Endothelial cell of umbilical vein (primary cell): Measurements from ENCODE around the gene RELN. TPM values are rescaled to one million over a fixed set of nuclear protein-coding genes. Genes with fewer than 3 reads are reported as not detected.

ENCODE experiments used
- BruUV-seq: library from RNA; stranded (reverse); fragments of 400-500 nt; replicated peaks from 2 replicates; lab custom pipeline; 2021; lab: Mats Ljungman, UMichigan
- CTCF ChIA-PET: fragments of 300-600, 350-600 bp; sonication (Branson Sonifier 250); formaldehyde crosslinking; loops from one replicate; lab custom pipeline; 2021; ENCODE audit warnings: antibody characterized with exemption, inconsistent platforms; lab: Charles Lee
- POLR2A ChIA-PET: fragments of 300-600, 350-600 bp; sonication (Branson Sonifier 250); formaldehyde crosslinking; loops from one replicate; lab custom pipeline; 2021; ENCODE audit warnings: antibody characterized with exemption, inconsistent platforms; lab: Charles Lee
- DNase-seq: peaks from one replicate; pipeline ENCODE4 v3.0.0-alpha.2; 2011; ENCODE audit warnings: low read depth, low spot score
- FAIRE-seq: peaks from 2 replicates; lab custom pipeline; 2011; peaks lifted over from hg19 to GRCh38; lab: Jason Lieb, UNC
- H2AFZ ChIP-seq: 2 replicates; pipeline ENCODE4 v1.6.0; 2012; ENCODE audit warnings: low read depth, low read length, control low read depth, inconsistent platforms
- H3K27ac ChIP-seq: 2 replicates; pipeline ENCODE4 v1.5.1; 2011; ENCODE audit warnings: low read depth, mild to moderate bottlenecking, control low read depth, low read length, moderate library complexity; ENCODE audit not compliant: insufficient read depth
- H3K27me3 ChIP-seq, 2 experiments: 2 replicates each; pipeline versions ENCODE4 v1.6.0 to v1.6.1; 2011; ENCODE audit warnings: low read length in 2 of 2, mixed read lengths in 1 of 2; ENCODE audit not compliant: control insufficient read depth in 2 of 2, insufficient read depth in 2 of 2
- H3K36me3 ChIP-seq, 2 experiments: 2 replicates in 1 of 2; 3 replicates in 1 of 2; pipeline ENCODE4 v1.5.1; 2011; ENCODE audit warnings: low read length in 2 of 2, mild to moderate bottlenecking in 1 of 2, moderate library complexity in 1 of 2; ENCODE audit not compliant: control insufficient read depth in 2 of 2, insufficient read depth in 2 of 2; ENCODE audit errors: extremely low read depth in 1 of 2
- H3K4me1 ChIP-seq: 3 replicates; pipeline ENCODE4 v1.5.1; 2011; ENCODE audit warnings: mild to moderate bottlenecking, low read length; ENCODE audit not compliant: control insufficient read depth, insufficient read depth; ENCODE audit errors: extremely low read depth
- H3K4me2 ChIP-seq: 2 replicates; pipeline ENCODE4 v1.6.1; 2011; ENCODE audit warnings: low read length, control low read depth, mixed read lengths; ENCODE audit not compliant: insufficient read depth
- H3K4me3 ChIP-seq, 3 experiments: fragments of 200-600 bp in 1 of 3; sonication (generic), shearing (Covaris generic) in 1 of 3; replicated peaks in 1 of 3; 2 replicates each; pipeline ENCODE4 v1.5.1; 2011 to 2016; ENCODE audit warnings: control low read depth in 3 of 3, low read length in 3 of 3, mild to moderate bottlenecking in 2 of 3, inconsistent platforms in 1 of 3, low read depth in 1 of 3, moderate library complexity in 1 of 3; ENCODE audit not compliant: insufficient read depth in 1 of 3
- H3K79me2 ChIP-seq: 2 replicates; pipeline ENCODE4 v1.6.0; 2012; ENCODE audit warnings: low read length, inconsistent platforms; ENCODE audit not compliant: control insufficient read depth, insufficient read depth
- H3K9ac ChIP-seq: replicated peaks from 2 replicates; pipeline ENCODE3; 2011; ENCODE audit warnings: low read length, control low read depth; ENCODE audit not compliant: insufficient read depth; ENCODE audit errors: extremely low read depth
- H3K9me1 ChIP-seq: replicated peaks from 3 replicates; pipeline ENCODE4 v1.6.0; 2011; ENCODE audit warnings: mild to moderate bottlenecking, low read length; ENCODE audit not compliant: control insufficient read depth, insufficient read depth; ENCODE audit errors: extremely low read depth
- H3K9me3 ChIP-seq: replicated peaks from 2 replicates; pipeline ENCODE4 v1.5.1; 2012; ENCODE audit warnings: low read length, inconsistent platforms; ENCODE audit not compliant: control insufficient read depth, insufficient read depth
- H4K20me1 ChIP-seq: replicated peaks from 2 replicates; pipeline ENCODE3; 2011; ENCODE audit warnings: mild to moderate bottlenecking, low read length; ENCODE audit not compliant: control insufficient read depth, insufficient read depth; ENCODE audit errors: extremely low read depth
- CTCF ChIP-seq, 2 donors: IDR thresholded peaks; 1 replicate in 1 of 2; 2 replicates in 1 of 2; pipeline ENCODE4 v1.5.1; 2011; ENCODE audit warnings: low read length in 2 of 2, mild to moderate bottlenecking in 2 of 2, moderate library complexity in 2 of 2, control low read depth in 1 of 2, inconsistent platforms in 1 of 2, low read depth in 1 of 2; ENCODE audit not compliant: insufficient read depth in 1 of 2; ENCODE audit errors: extremely low read depth in 1 of 2
- FOS ChIP-seq: IDR thresholded peaks from 2 replicates; pipeline ENCODE4 v1.6.1; 2011; ENCODE audit warnings: mild to moderate bottlenecking, low read length, moderate library complexity, borderline replicate concordance; ENCODE audit not compliant: insufficient read depth
- JUN ChIP-seq: IDR thresholded peaks from 2 replicates; pipeline ENCODE4 v1.6.1; 2011; ENCODE audit warnings: borderline replicate concordance, low read depth; ENCODE audit not compliant: insufficient read length, insufficient read depth
- MAX ChIP-seq: IDR thresholded peaks from 2 replicates; pipeline ENCODE4 v1.6.1; 2011; ENCODE audit not compliant: insufficient read depth, insufficient read length
- MYC ChIP-seq: IDR thresholded peaks from one replicate; pipeline ENCODE4 v1.6.1; 2011; ENCODE audit warnings: mild to moderate bottlenecking, low read depth, low read length
- POLR2AphosphoS5 ChIP-seq: IDR thresholded peaks from 2 replicates; pipeline ENCODE4 v1.6.1; 2012; ENCODE audit warnings: low read depth, mild to moderate bottlenecking, control low read depth, low read length, moderate library complexity; ENCODE audit not compliant: insufficient read depth
- dilution Hi-C: fragments of 300-500 bp; cut with MboI; formaldehyde crosslinking; loops from one replicate; pipeline ENCODE4 v1.15.0; 2019; ENCODE audit warnings: low sequenced_read_pairs; ENCODE audit not compliant: extremely low pct_ligation_motif_present
- intact Hi-C: fragments of 100-400 bp; cut with micrococcal nuclease; formaldehyde crosslinking; loops from one replicate; pipeline ENCODE4 v1.10.0; 2022
- polyA plus RNA-seq, 4 experiments: library from polyadenylated mRNA; depleted of rRNA in 3 of 4; stranded (reverse) in 3 of 4; unstranded in 1 of 4; fragments of >200 nt; gene quantifications; 2 replicates each; pipeline versions ENCODE4 v1.2.1 to v1.2.3, GENCODE V29; 2011 to 2012; ENCODE audit warnings: missing spikeins in 1 of 4
- total RNA-seq: library from RNA; stranded (reverse); gene quantifications from 2 replicates; pipeline ENCODE4 v1.2.3, GENCODE V29; 2021

Gene RELN
- total and polyA plus RNA-seq, 2 donors (not counting 3 experiments of a cell fraction or from before 2014, with no cell fraction given): 0.15 to 0.22 TPM

- Histone ChIP-seq H3K9me1 (no peaks in the 10 kb centered on the region), H4K20me1 (no peaks in the 10 kb centered on the region), H3K9ac (no peak overlapping the region), H3K9me3 (no peaks in the 10 kb centered on the region), H3K4me1 (no peaks in the 10 kb centered on the region), H3K27ac (no peak overlapping the region), H3K36me3 (no peaks in the 10 kb centered on the region), H2AFZ (no peak overlapping the region), H3K79me2 (no peaks in the 10 kb centered on the region), H3K4me3 (no peak overlapping the region), H3K4me2 (no peak overlapping the region), H3K27me3 (no peaks in the 10 kb centered on the region)
- ChIA-PET POLR2A (no interaction called here), CTCF (interaction anchor here (0.9 to 1.0 kb wide), 2 partner anchors 13 to 144 kb away, joined by 3 read pairs; no protein-coding TSS in a partner anchor)
- no peak for TF ChIP-seq MAX
- TF ChIP-seq POLR2AphosphoS5: no peak
- no peak for TF ChIP-seq CTCF (IDR thresholded peaks at IDR 0.05; ENCODE audit: extremely low read depth in 1 of 2, insufficient read depth in 1 of 2, low read depth in 1 of 2, low read length in 2 of 2)
- intact Hi-C loops: no loop called here
- no TSS peak for BruUV-seq
- FAIRE-seq (no peak), DNase-seq (no peak)
- dilution Hi-C loops: no loop called here
Measured at GRCh38 chr7:103609778-103610177, 379.7 kb downstream of the RELN start.

GRCh38 chr7:103605640-103606039 is 383.8 kb downstream of the RELN start:
- no peaks in the 10 kb centered on the region for H3K9me3 ChIP-seq
- no peaks in the 10 kb centered on the region for H3K36me3 ChIP-seq
- no peak overlapping the region for H3K27ac ChIP-seq
- no peaks in the 10 kb centered on the region for H3K4me1 ChIP-seq
- BruUV-seq: no TSS peak
- dilution Hi-C loops: no loop called here
- H3K9ac ChIP-seq: no peak overlapping the region
- H3K27me3 ChIP-seq: no peaks in the 10 kb centered on the region
- DNase-seq (no peak), FAIRE-seq (no peak)
- ChIA-PET CTCF (no interaction called here), POLR2A (no interaction called here)
- TF ChIP-seq MYC (no peak), FOS (no peak), JUN (no peak)
- H4K20me1 ChIP-seq: no peaks in the 10 kb centered on the region
- H3K9me1 ChIP-seq: no peaks in the 10 kb centered on the region
- H3K4me2 ChIP-seq: no peak overlapping the region
- intact Hi-C loops: no loop called here
- H3K79me2 ChIP-seq: no peaks in the 10 kb centered on the region
- no peak overlapping the region for H2AFZ ChIP-seq
- no peak overlapping the region for H3K4me3 ChIP-seq
